GM06990 (cell line): ENCODE data around the gene ESYT2.

ENCODE experiments used
- DNase-seq: peaks from one replicate; pipeline ENCODE4 v3.0.0-alpha.2; 2011; ENCODE audit not compliant: insufficient read length; ENCODE audit errors: extremely low read depth
- H3K27me3 ChIP-seq: replicated peaks from 2 replicates; pipeline ENCODE4 v1.6.0; 2011; ENCODE audit warnings: low read length; ENCODE audit not compliant: control insufficient read depth, insufficient read depth
- H3K36me3 ChIP-seq: 2 replicates; pipeline ENCODE4 v1.5.1; 2011; ENCODE audit warnings: low read length; ENCODE audit not compliant: control insufficient read depth, insufficient read depth
- H3K4me3 ChIP-seq: replicated peaks from 2 replicates; pipeline ENCODE4 v1.5.1; 2011; ENCODE audit warnings: low read depth, mild to moderate bottlenecking, control low read depth, low read length
- TF ChIP-seq, protein P1 (sequence below): IDR thresholded peaks from 2 replicates; pipeline ENCODE4 v1.5.1; 2011; ENCODE audit warnings: low read length, control low read depth, mild to moderate bottlenecking, inconsistent platforms; ENCODE audit not compliant: insufficient read depth, poor library complexity, severe bottlenecking

The ESYT2 gene

DNA sequence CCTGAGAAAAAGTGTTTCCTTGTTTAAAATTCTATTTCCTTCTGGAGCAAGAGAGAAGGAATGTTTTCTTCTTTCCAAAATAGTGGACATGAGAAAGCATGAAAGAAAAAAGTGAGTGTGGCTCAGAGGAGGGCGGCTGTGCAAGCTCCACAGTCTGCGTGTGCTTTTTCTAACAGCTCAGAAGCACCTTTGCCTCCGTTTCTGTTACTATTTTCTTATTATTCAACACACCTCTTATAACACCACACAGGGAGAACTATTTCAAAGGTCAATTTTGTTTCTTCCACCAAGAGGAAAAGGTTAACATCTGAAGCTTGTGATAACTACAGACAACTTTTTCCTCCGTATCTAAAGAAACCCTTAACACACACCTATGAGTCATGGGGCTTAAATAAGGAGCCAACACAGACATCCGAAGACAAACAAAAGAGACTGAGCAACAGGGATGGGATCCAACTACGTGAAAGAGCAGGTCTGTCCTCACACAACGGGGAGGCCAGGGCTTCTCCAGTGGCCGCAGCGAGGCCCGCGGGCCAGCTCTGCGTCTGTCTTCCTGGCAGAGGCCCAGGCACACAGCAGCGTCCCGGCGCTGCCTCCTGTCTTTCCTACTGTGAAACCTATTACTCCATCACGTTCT is 88.5 kb downstream of the ESYT2 start:
- no peaks in the 10 kb centered on the region for H3K27me3 ChIP-seq
- DNase-seq: no peak
- H3K4me3 ChIP-seq: no peak overlapping the region
- H3K36me3 ChIP-seq: peaks cover 10% of the 10 kb centered on the region
- TF ChIP-seq, protein P1, sequence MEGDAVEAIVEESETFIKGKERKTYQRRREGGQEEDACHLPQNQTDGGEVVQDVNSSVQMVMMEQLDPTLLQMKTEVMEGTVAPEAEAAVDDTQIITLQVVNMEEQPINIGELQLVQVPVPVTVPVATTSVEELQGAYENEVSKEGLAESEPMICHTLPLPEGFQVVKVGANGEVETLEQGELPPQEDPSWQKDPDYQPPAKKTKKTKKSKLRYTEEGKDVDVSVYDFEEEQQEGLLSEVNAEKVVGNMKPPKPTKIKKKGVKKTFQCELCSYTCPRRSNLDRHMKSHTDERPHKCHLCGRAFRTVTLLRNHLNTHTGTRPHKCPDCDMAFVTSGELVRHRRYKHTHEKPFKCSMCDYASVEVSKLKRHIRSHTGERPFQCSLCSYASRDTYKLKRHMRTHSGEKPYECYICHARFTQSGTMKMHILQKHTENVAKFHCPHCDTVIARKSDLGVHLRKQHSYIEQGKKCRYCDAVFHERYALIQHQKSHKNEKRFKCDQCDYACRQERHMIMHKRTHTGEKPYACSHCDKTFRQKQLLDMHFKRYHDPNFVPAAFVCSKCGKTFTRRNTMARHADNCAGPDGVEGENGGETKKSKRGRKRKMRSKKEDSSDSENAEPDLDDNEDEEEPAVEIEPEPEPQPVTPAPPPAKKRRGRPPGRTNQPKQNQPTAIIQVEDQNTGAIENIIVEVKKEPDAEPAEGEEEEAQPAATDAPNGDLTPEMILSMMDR: no peak

DNA sequence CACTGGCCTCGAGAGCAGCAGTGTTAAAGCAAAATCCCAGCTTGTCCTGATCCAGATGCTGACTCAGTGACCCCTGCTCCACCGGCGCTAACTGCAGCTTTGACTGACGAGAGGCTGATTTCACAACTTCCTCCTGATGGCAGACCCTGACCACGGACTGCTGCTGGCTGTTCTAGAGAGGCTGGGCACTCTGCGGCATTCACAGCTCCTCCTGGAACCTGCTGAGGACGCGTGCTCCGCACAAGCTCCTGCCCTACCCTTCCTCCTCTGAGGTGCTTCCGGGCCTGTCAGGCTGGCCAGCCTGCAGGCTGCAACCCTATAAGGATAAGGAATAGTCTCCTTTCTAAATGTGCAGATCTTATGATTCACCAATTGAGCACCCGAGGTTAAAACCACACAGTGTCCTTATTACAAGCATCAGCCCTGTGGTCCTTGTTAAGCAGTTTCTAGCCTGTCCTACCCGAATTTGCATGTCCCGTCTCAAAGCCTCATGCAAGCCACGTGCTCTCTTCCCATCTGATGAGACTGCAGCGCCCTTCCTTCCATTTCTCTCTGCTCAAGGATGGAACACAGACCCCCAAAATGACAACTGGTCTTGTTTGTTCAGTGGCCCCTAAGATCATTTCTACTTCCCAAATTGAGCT is 89.2 kb downstream of the ESYT2 start:
- no peak for DNase-seq
- Histone ChIP-seq H3K36me3 (peaks cover 10% of the 10 kb centered on the region), H3K4me3 (no peak overlapping the region), H3K27me3 (no peaks in the 10 kb centered on the region)
- TF ChIP-seq, protein P1: no peak

- TF ChIP-seq, protein P1: no peak
- Histone ChIP-seq H3K4me3 (no peak overlapping the region), H3K27me3 (no peaks in the 10 kb centered on the region), H3K36me3 (peaks cover 12% of the 10 kb centered on the region)
- DNase-seq: no peak
Measured at GRCh38 chr7:158738841-158739240, 90.5 kb downstream of the ESYT2 start.

DNA sequence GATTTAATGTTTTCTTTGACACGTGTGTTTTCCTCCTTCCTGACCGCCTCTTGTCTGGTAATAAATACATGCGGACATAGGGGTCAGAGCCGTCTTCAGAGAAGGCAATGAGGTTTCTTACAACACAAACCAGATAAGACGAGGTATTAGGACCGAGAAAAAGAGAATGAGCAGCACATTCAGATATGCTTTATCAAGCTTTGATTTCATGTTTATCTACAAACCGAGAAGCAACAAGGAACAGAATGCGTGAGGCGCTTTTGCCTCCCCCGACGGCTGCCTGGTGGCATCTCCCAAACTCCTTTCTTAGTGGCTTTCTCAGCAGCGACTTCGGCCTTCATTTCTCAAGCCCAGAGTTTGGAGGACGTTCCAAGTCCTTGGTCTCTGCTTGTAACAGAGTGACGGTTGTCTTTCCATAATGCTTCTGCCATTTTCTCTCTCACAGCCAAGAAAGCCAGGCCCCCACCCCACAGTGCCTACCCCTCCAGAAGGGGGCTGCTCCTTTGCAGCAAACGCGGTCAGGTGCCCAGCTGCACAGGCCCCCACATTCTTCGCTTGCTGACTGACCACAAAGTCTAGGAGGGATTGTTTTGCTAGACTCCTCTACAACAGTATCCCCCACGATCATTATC is 92.1 kb downstream of the ESYT2 start:
- H3K4me3 ChIP-seq: no peak overlapping the region
- H3K36me3 ChIP-seq: peaks cover 10% of the 10 kb centered on the region
- no peak for DNase-seq
- TF ChIP-seq, protein P1: no peak
- no peaks in the 10 kb centered on the region for H3K27me3 ChIP-seq

DNA sequence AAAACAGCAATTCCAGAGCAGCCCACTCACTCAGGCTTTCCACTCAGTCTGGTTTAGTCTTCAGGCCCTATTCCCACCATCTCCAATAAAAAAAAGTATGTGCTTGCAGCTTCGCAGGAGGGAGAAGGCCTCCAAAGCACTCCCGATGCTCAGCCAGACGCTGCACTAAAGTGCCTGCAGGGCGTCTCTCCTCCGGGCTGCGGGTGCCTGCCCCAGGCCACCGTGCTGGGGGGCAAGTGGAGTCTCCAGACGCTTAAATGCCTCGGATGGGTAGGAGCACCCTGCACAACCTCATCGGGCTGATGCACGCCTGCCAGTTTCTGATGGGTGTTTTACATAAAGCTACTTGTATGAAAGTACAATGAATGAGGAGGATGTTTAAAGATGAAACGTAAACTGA is 93.4 kb downstream of the ESYT2 start:
- TF ChIP-seq, protein P1: no peak
- no peak overlapping the region for H3K4me3 ChIP-seq
- DNase-seq: no peak
- H3K27me3 ChIP-seq: no peaks in the 10 kb centered on the region
- H3K36me3 ChIP-seq: peaks cover 9% of the 10 kb centered on the region
